ENCODE results near the gene COLGALT1. TPM values are rescaled to one million over a fixed set of nuclear protein-coding genes. Genes with fewer than 3 reads are reported as not detected.
"Not testable (repeated sequence)": the region's sequence is repeated elsewhere in the genome, so short reads cannot be mapped to it uniquely, and the experiment has no call there.

The COLGALT1 gene
- total RNA-seq, 2 experiments from 2014 or later, result 51.2 to 64.3 TPM

DNA sequence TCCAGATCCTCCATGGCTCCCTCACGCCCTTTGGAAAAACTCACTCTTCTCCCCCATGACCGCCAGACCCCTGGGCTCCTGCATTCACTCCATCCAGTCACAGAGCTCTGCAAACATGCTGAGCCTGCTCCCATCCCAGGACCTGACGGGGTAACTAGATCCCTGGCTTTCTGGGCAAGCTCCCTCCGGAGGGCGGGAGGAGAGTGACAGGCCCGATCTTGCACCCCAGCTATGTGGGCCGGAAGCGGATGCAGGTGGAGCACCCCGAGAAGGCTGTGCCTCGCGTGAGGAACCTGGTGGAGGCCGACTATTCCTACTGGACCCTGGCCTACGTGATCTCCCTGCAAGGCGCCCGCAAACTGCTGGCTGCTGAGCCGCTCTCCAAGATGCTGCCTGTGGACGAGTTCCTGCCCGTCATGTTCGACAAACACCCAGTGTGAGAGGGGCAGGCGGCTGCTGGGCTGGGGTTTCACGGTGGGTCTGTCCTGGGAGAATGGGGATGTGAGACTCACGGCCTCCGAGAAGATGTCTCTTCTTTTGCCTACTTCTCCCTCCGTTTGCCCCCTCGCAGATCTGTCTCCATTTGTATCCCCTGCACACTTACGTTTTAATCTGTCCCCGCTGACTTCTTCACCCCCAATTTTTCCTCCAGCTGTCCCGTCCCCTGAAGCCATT is 25.2 kb downstream of the COLGALT1 start:
- ATAC-seq (no peak), DNase-seq (no peak)
- no peaks in the 10 kb centered on the region for H3K27me3 Mint-ChIP-seq
- no peaks in the 10 kb centered on the region for H3K9me3 Mint-ChIP-seq (ENCODE audit: low read depth)
- CTCF ChIA-PET, result interaction anchor here (0.6 kb wide), 1 partner anchor 21 kb away, joined by 3 read pairs; no protein-coding TSS in a partner anchor
- intact Hi-C loops (cut with DNase I, micrococcal nuclease), result no loop called here
- no peaks in the 10 kb centered on the region for H3K4me1 Mint-ChIP-seq
- POLR2A ChIA-PET, result no interaction called here
- peaks cover 34% of the 10 kb centered on the region for H3K36me3 Mint-ChIP-seq (ENCODE audit: low read depth)
- no peak overlapping the region for H3K27ac Mint-ChIP-seq
- H3K4me3 Mint-ChIP-seq, result no peak overlapping the region

DNA sequence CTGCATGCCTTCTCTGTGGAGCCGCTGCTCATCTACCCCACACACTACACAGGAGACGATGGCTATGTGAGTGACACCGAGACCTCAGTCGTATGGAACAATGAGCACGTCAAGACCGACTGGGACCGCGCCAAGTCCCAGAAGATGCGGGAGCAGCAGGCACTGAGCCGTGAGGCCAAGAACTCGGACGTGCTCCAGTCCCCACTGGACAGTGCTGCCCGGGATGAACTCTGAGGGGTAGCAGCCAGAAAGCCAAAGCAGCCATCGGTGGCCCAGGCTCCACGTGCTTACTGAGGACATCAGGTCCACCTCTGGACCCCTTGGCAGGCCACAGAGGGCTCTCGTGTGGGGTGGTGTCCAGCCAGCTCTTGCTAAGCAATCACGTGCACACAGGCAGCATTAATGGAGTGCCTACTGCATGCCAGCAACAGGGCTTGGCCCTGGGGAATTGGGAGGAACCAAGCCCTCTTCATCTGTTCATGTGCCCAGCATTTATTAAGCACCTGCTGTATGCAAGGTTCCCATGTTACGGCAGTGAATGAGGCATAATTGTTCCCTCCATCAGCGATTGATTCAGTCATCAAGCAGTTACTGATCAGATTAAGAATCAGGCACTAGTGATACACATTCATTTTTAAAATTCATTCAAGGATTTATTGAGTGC is 25.9 kb downstream of the COLGALT1 start:
- intact Hi-C loops (cut with DNase I, micrococcal nuclease), result no loop called here
- peaks cover 30% of the 10 kb centered on the region for H3K36me3 Mint-ChIP-seq (ENCODE audit: low read depth)
- no peaks in the 10 kb centered on the region for H3K9me3 Mint-ChIP-seq (ENCODE audit: low read depth)
- H3K27me3 Mint-ChIP-seq, result no peaks in the 10 kb centered on the region
- no peaks in the 10 kb centered on the region for H3K4me1 Mint-ChIP-seq
- ATAC-seq, result no peak
- ChIA-PET POLR2A (no interaction called here), CTCF (no interaction called here)
- no peak overlapping the region for H3K4me3 Mint-ChIP-seq
- DNase-seq, result no peak
- H3K27ac Mint-ChIP-seq, result no peak overlapping the region

DNA sequence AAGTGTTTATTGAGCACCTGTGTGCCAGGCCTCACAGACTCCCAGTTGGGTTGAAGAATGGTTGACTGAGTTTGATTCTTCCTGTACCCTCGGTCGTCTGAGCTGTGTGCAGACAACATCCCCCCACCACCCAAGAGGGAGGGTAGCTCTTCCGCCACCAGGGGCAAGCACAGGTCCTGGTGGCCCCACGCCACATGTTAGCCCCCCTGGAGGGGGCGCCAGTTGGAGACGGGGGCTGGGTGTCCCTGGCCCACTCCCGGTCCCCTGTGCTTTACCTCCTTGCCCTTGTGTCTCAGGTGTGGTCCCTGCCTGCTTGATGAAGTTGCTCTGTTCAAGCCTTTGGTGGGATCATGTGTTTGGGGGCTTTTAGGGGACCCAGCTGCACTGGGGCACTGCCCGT is 27.2 kb downstream of the COLGALT1 start:
- intact Hi-C loops (cut with DNase I, micrococcal nuclease), result no loop called here
- DNase-seq (no peak), ATAC-seq (no peak)
- no peaks in the 10 kb centered on the region for H3K27me3 Mint-ChIP-seq
- H3K4me3 Mint-ChIP-seq, result no peak overlapping the region
- no peaks in the 10 kb centered on the region for H3K4me1 Mint-ChIP-seq
- peaks cover 28% of the 10 kb centered on the region for H3K36me3 Mint-ChIP-seq (ENCODE audit: low read depth)
- POLR2A ChIA-PET, result no interaction called here
- H3K27ac Mint-ChIP-seq, result no peak overlapping the region
- CTCF ChIA-PET, result interaction anchor here (1.3 kb wide), 1 partner anchor 87 kb away, joined by 3 read pairs; no protein-coding TSS in a partner anchor
- H3K9me3 Mint-ChIP-seq (ENCODE audit: low read depth), result no peaks in the 10 kb centered on the region

DNA sequence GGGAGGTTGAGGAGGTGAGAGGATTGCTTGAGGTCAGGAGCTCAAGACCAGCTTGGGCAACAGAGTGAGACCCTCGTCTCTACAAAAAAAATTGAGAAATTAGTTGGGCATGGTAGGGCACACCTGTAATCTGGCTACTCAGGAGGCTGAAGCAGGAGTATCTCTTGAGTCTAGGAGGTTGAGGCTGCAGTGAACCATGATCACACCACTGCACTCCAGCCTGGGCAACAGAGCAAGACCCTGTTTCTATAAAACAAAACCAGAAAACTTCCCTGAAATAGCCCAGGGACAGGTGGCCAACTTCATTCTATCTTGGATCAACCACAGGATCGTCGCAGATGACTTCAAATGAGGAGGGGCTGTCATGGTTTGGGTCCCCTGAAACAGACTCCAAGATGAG is 28.7 kb downstream of the COLGALT1 start:
- Mint-ChIP-seq H3K4me3 (no peak overlapping the region), H3K36me3 (ENCODE audit: low read depth) (peaks cover 21% of the 10 kb centered on the region), H3K9me3 (ENCODE audit: low read depth) (no peaks in the 10 kb centered on the region), H3K27ac (no peak overlapping the region), H3K4me1 (no peaks in the 10 kb centered on the region), H3K27me3 (no peaks in the 10 kb centered on the region)
- DNase-seq, result no peak
- ChIA-PET CTCF (interaction anchor here (0.6 kb wide), 1 partner anchor 48 kb away, joined by 3 read pairs; no protein-coding TSS in a partner anchor), POLR2A (no interaction called here)
- no peak for ATAC-seq
- intact Hi-C loops (cut with DNase I, micrococcal nuclease), result no loop called here

DNA sequence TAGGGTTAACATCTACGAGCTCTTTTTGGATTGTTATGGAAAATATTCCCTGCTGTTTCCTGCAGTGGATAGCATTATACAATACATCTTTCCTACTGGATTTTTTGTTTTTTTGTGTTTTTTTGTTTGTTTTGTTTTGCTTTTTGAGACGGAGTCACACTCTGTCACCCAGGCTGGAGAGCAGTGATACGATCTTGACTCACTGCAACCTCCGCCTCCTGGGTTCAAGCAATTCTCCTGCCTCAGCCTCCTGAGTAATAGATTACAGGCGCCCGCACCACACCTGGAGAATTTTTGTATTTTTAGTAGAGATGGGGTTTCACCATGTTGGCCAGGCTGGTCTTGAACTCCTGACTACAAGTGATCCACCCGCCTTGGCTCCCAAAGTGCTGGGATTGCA is 29.9 kb downstream of the COLGALT1 start:
- H3K4me3 Mint-ChIP-seq; H3K4me1 Mint-ChIP-seq; H3K36me3 Mint-ChIP-seq (ENCODE audit: low read depth); H3K27ac Mint-ChIP-seq; H3K27me3 Mint-ChIP-seq; ATAC-seq; POLR2A ChIA-PET; H3K9me3 Mint-ChIP-seq (ENCODE audit: low read depth); DNase-seq; intact Hi-C loops (cut with DNase I, micrococcal nuclease): not testable (repeated sequence)
- CTCF ChIA-PET, result interaction anchor here (1.0 to 1.1 kb wide), 2 partner anchors 10 to 28 kb away, joined by 3 read pairs; no protein-coding TSS in a partner anchor

DNA sequence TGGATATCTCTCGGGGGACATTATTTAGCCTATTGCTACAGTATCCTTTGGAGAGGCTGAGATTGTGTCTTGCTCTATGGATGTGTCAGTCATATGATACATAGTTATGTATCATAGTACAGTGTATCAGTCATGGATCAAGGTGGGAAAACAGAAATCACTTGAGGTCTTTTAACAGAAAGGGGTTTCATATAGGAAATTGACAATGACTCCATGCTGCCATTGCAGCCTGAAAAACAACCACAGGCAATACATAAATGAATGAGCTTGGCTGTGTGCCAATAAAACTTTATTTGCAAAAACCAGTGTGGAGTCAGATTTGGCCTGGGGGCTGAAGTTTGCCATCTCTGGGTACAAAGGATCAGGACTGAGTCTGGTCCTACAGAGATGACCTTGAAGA is 35.4 kb downstream of the COLGALT1 start:
- Mint-ChIP-seq H3K36me3 (ENCODE audit: low read depth) (no peaks in the 10 kb centered on the region), H3K27me3 (peaks cover 10% of the 10 kb centered on the region), H3K9me3 (ENCODE audit: low read depth) (no peaks in the 10 kb centered on the region), H3K4me1 (no peaks in the 10 kb centered on the region), H3K27ac (no peak overlapping the region), H3K4me3 (no peak overlapping the region)
- peak; percentile 81 for ATAC-seq
- intact Hi-C loops (cut with DNase I, micrococcal nuclease), result no loop called here
- ChIA-PET POLR2A (no interaction called here), CTCF (no interaction called here)
- DNase-seq, result no peak

DNA sequence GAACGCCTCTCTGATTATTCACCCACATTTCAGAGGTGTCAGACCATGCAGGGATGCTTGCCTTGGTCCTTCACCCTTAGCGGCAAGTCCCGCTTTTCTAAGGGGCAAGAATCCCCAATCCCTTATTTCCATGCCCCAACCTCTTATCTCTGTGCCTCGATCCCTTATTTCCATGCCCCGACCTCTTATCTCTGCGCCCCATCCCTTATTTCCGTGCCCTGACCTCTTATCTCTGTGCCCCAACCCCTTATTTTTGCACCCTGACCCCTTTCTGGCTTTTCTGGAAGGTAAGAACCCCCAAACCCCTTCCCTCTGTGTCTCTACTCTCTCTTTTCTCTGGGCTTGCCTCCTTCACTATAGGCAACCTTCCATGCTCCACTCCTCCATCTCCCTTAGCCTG is 38.8 kb downstream of the COLGALT1 start:
- H3K27me3 Mint-ChIP-seq, result peaks cover 12% of the 10 kb centered on the region
- ATAC-seq; H3K4me3 Mint-ChIP-seq; H3K4me1 Mint-ChIP-seq; POLR2A ChIA-PET; H3K36me3 Mint-ChIP-seq (ENCODE audit: low read depth); DNase-seq; intact Hi-C loops (cut with DNase I, micrococcal nuclease); CTCF ChIA-PET; H3K27ac Mint-ChIP-seq; H3K9me3 Mint-ChIP-seq (ENCODE audit: low read depth): not testable (repeated sequence)

DNA sequence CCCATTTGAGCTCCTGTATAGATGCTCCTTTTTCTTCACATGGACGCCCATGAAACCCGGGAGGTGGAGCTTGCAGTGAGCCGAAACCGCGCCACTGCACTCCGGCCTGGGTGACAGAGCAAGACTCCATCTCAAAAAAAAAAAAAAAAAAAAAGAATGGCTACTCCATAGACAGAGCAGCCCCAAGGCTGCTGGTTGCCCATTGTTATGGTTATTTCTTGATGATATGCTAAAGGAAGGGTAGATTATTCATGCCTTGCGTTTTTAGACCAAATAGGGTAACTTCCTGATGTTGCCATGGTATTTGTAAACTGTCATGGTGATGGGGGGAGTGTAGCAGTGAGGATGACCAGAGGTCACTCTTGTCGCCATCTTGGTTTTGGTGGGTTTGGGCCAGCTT is 42.6 kb downstream of the COLGALT1 start:
- CTCF ChIA-PET, result interaction anchor here (0.6 kb wide), 1 partner anchor 102 kb away, joined by 3 read pairs; no protein-coding TSS in a partner anchor
- H3K4me1 Mint-ChIP-seq; intact Hi-C loops (cut with DNase I, micrococcal nuclease); H3K27ac Mint-ChIP-seq; H3K4me3 Mint-ChIP-seq; H3K9me3 Mint-ChIP-seq (ENCODE audit: low read depth); H3K36me3 Mint-ChIP-seq (ENCODE audit: low read depth); ATAC-seq; POLR2A ChIA-PET; DNase-seq: not testable (repeated sequence)
- H3K27me3 Mint-ChIP-seq, result peaks cover 22% of the 10 kb centered on the region

DNA sequence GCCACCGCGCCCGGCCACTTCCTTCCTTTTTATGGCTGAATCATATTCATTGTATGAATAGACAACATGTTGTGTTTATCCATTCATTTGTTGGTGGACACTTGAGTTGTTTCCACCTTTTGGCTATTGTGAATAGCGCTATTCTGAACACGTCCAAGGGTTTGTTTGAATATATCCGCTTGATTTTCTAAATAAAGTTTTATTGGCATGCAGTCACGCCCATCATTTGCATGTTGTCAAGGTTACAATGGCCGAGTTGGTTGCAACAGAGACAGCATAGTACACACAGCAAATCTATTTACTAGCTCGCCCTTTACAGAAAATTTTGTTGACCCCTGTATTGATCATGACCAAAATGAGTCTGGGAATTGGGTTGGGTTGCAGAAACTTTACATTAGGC is 43.5 kb downstream of the COLGALT1 start:
- Mint-ChIP-seq H3K4me3 (no peak overlapping the region), H3K36me3 (ENCODE audit: low read depth) (no peaks in the 10 kb centered on the region), H3K9me3 (ENCODE audit: low read depth) (no peaks in the 10 kb centered on the region), H3K27ac (no peak overlapping the region), H3K4me1 (no peaks in the 10 kb centered on the region), H3K27me3 (peaks cover 25% of the 10 kb centered on the region)
- ChIA-PET CTCF (no interaction called here), POLR2A (interaction anchor here (0.6 kb wide), 1 partner anchor 35 kb away, joined by 3 read pairs; no protein-coding TSS in a partner anchor)
- ATAC-seq, result no peak
- DNase-seq, result no peak
- intact Hi-C loops (cut with DNase I, micrococcal nuclease), result no loop called here

DNA sequence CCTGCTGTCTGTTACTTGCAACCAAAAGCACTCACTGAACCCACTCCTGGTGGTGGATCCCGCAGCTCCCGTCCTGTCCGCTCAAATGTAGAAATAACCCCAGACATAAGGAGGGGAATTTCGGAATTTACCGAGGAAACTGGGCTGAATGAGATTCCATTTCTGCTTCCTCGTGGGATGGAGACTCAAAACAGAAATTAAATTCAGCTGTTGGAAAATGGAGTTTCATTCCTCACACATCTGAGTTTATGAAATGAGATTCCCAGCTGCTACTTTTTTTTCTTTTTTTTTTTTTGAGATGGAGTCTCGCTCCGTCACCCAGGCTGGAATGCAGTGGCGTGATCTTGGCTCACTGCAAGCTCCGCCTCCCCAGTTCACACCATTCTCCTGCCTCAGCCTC is 44.3 kb downstream of the COLGALT1 start:
- Mint-ChIP-seq H3K27me3 (peaks cover 31% of the 10 kb centered on the region), H3K4me1 (no peaks in the 10 kb centered on the region), H3K9me3 (ENCODE audit: low read depth) (no peaks in the 10 kb centered on the region), H3K27ac (no peak overlapping the region), H3K36me3 (ENCODE audit: low read depth) (no peaks in the 10 kb centered on the region), H3K4me3 (no peak overlapping the region)
- intact Hi-C loops (cut with DNase I, micrococcal nuclease), result no loop called here
- ChIA-PET CTCF (no interaction called here), POLR2A (no interaction called here)
- ATAC-seq, result no peak
- no peak for DNase-seq

DNA sequence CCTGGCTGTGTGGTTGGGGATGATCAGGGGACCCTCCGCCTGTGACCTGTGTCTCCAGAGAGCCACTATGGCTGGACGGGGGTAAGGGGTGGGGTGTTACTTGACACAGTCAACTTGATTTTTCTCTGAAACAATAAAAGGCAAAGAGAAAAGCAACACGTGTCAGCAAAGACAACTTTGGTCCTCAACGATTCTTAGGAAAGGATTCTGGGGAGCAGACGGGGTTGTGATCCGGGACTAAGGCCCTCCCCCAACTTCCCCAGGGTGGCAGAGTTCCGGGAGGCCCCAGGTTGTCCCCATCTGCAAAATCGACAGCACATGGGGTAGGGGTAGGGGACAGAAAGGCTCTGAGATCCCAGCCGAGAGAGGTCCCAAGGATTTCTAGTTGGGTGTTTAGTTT is 46.2 kb downstream of the COLGALT1 start:
- no peak overlapping the region for H3K27ac Mint-ChIP-seq
- H3K4me1 Mint-ChIP-seq, result peaks cover 5% of the 10 kb centered on the region
- H3K9me3 Mint-ChIP-seq (ENCODE audit: low read depth), result no peaks in the 10 kb centered on the region
- DNase-seq (no peak), ATAC-seq (no peak)
- H3K36me3 Mint-ChIP-seq (ENCODE audit: low read depth), result no peaks in the 10 kb centered on the region
- H3K27me3 Mint-ChIP-seq, result peaks cover 31% of the 10 kb centered on the region
- intact Hi-C loops (cut with DNase I, micrococcal nuclease), result no loop called here
- CTCF ChIA-PET, result no interaction called here
- H3K4me3 Mint-ChIP-seq, result no peak overlapping the region
- POLR2A ChIA-PET, result no interaction called here

DNA sequence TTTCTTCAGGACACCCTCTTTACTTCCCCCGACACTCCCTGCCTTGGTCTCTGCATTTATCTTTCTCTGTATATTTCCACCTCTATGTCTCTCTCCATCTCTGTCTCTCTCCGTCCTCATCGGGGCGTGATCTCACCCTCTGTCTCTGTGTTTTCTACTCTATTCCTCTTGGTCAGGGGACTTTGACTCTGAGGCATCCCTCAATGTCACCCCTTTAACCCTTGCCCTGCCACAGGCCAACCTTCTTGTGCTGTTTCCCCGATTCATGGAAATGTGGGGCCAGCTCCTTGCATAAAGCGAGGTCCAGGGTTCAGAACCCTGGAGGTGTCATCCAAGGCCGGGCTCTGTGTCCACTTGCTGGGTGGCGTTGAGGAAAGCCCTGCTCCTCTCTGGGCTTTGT is 46.8 kb downstream of the COLGALT1 start:
- no peak overlapping the region for H3K27ac Mint-ChIP-seq
- H3K27me3 Mint-ChIP-seq, result peaks cover 33% of the 10 kb centered on the region
- no peaks in the 10 kb centered on the region for H3K36me3 Mint-ChIP-seq (ENCODE audit: low read depth)
- no peak for ATAC-seq
- no peak for DNase-seq
- CTCF ChIA-PET, result interaction anchor here (1.3 kb wide), 1 partner anchor 29 kb away, joined by 6 read pairs; no protein-coding TSS in a partner anchor
- peaks cover 8% of the 10 kb centered on the region for H3K4me1 Mint-ChIP-seq
- no peaks in the 10 kb centered on the region for H3K9me3 Mint-ChIP-seq (ENCODE audit: low read depth)
- POLR2A ChIA-PET, result no interaction called here
- intact Hi-C loops (cut with DNase I, micrococcal nuclease), result no loop called here
- H3K4me3 Mint-ChIP-seq, result no peak overlapping the region
